IMR-90 (cell line): ENCODE results near the gene ARID4A. TPM values are rescaled to one million over a fixed set of nuclear protein-coding genes. Genes with fewer than 3 reads are reported as not detected.

Experiments used
- ATAC-seq: fragments of 200-7000 bp; cut with Tn5 transposase; 2 replicates; pipeline ENCODE4 v1.9.1; 2020; ENCODE audit warnings: low read depth, mild to moderate bottlenecking, moderate library complexity
- BruUV-seq: library from RNA; stranded (reverse); fragments of 400-500 nt; replicated peaks from 2 replicates; lab custom pipeline; 2021; lab: Mats Ljungman, UMichigan
- CTCF ChIA-PET: fragments of 300-600 bp; formaldehyde crosslinking; extraction: SDS; loops from one replicate; lab custom pipeline; 2021; ENCODE audit warnings: antibody characterized with exemption; lab: Yijun Ruan, JAX
- POLR2A ChIA-PET: fragments of 300-600 bp; sonication (Branson Sonifier 250); formaldehyde crosslinking; loops from one replicate; lab custom pipeline; 2022; ENCODE audit warnings: antibody characterized with exemption; ENCODE audit not compliant: unreplicated experiment; lab: Charles Lee
- DNase-seq: peaks from one replicate; pipeline ENCODE4 v3.0.0; 2013
- H2AFZ ChIP-seq: replicated peaks from 2 replicates; pipeline ENCODE3; 2013; ENCODE audit warnings: low read length, mild to moderate bottlenecking; ENCODE audit not compliant: poor library complexity
- H2AK5ac ChIP-seq: 2 replicates; pipeline ENCODE4 v1.6.1; 2013; ENCODE audit warnings: low read depth, low read length, inconsistent platforms
- H2AK9ac ChIP-seq: replicated peaks from 2 replicates; pipeline ENCODE3; 2013; ENCODE audit warnings: mild to moderate bottlenecking, low read depth, low read length, moderate library complexity; ENCODE audit not compliant: poor library complexity
- H2BK120ac ChIP-seq: 2 replicates; pipeline ENCODE4 v1.6.1; 2013; ENCODE audit warnings: low read depth, low read length, inconsistent platforms
- H2BK15ac ChIP-seq: 3 replicates; pipeline ENCODE4 v1.6.1; 2013; ENCODE audit warnings: low read depth, low read length, inconsistent platforms
- H2BK20ac ChIP-seq: 2 replicates; pipeline ENCODE4 v1.6.1; 2013; ENCODE audit warnings: low read depth, mild to moderate bottlenecking, inconsistent platforms, low read length, moderate library complexity
- H2BK5ac ChIP-seq: 2 replicates; pipeline ENCODE4 v1.6.1; 2013; ENCODE audit warnings: mild to moderate bottlenecking, low read depth, low read length, inconsistent platforms; ENCODE audit not compliant: poor library complexity, severe bottlenecking
- H3K14ac ChIP-seq: replicated peaks from 2 replicates; pipeline ENCODE4 v1.6.1; 2013; ENCODE audit warnings: low read depth, low read length, inconsistent platforms
- H3K18ac ChIP-seq: 2 replicates; pipeline ENCODE4 v1.6.1; 2013; ENCODE audit warnings: low read depth, low read length, control low read depth
- H3K23ac ChIP-seq: 2 replicates; pipeline ENCODE4 v1.6.1; 2013; ENCODE audit warnings: low read depth, low read length, inconsistent platforms
- H3K27ac ChIP-seq: 2 replicates; pipeline ENCODE4 v1.5.1; 2013; ENCODE audit warnings: mild to moderate bottlenecking, control low read depth, low read length; ENCODE audit not compliant: insufficient read depth
- H3K27me3 ChIP-seq: 2 replicates; pipeline ENCODE4 v1.6.1; 2013; ENCODE audit warnings: low read length; ENCODE audit not compliant: control insufficient read depth, insufficient read depth
- H3K36me3 ChIP-seq: 2 replicates; pipeline ENCODE4 v1.6.1; 2013; ENCODE audit warnings: low read length, mixed read lengths; ENCODE audit not compliant: control insufficient read depth, insufficient read depth
- H3K4ac ChIP-seq: 2 replicates; pipeline ENCODE4 v1.6.1; 2013; ENCODE audit warnings: low read depth, low read length, inconsistent platforms
- H3K4me1 ChIP-seq: 2 replicates; pipeline ENCODE4 v1.6.1; 2013; ENCODE audit warnings: low read length, mixed read lengths; ENCODE audit not compliant: control insufficient read depth, insufficient read depth
- H3K4me2 ChIP-seq: 2 replicates; pipeline ENCODE4 v1.6.1; 2013; ENCODE audit warnings: low read depth, mild to moderate bottlenecking, control low read depth, low read length, moderate library complexity
- H3K4me3 ChIP-seq: 2 replicates; pipeline ENCODE4 v1.5.1; 2013; ENCODE audit warnings: low read depth, mild to moderate bottlenecking, control low read depth, low read length, moderate library complexity; ENCODE audit not compliant: insufficient read depth
- H3K56ac ChIP-seq: 2 replicates; pipeline ENCODE4 v1.6.1; 2013; ENCODE audit warnings: low read length, inconsistent platforms; ENCODE audit not compliant: insufficient read depth; ENCODE audit errors: extremely low read depth
- H3K79me1 ChIP-seq, 2 experiments: 2 replicates each; pipeline ENCODE4 v1.6.1; 2013; ENCODE audit warnings: low read length in 2 of 2, inconsistent platforms in 1 of 2, low read depth in 1 of 2
- H3K9ac ChIP-seq: 2 replicates; pipeline ENCODE4 v1.6.1; 2013; ENCODE audit warnings: low read depth, low read length, control low read depth
- H3K9me1 ChIP-seq: 2 replicates; pipeline ENCODE4 v1.6.1; 2013; ENCODE audit warnings: low read length, inconsistent platforms; ENCODE audit not compliant: insufficient read depth
- H3K9me3 ChIP-seq: 2 replicates; pipeline ENCODE4 v1.6.1; 2013; ENCODE audit warnings: low read length; ENCODE audit not compliant: control insufficient read depth, insufficient read depth
- H4K20me1 ChIP-seq: 2 replicates; pipeline ENCODE4 v1.6.1; 2013; ENCODE audit warnings: low read length, inconsistent platforms; ENCODE audit not compliant: insufficient read depth
- H4K5ac ChIP-seq: 2 replicates; pipeline ENCODE4 v1.6.1; 2013; ENCODE audit warnings: mild to moderate bottlenecking, low read depth, low read length, control low read depth
- H4K8ac ChIP-seq, 2 experiments: 2 replicates each; pipeline ENCODE4 v1.6.1; 2013; ENCODE audit warnings: low read depth in 2 of 2, low read length in 2 of 2, control low read depth in 1 of 2, inconsistent platforms in 1 of 2
- H4K91ac ChIP-seq: 2 replicates; pipeline ENCODE4 v1.6.1; 2013; ENCODE audit warnings: low read depth, low read length, inconsistent platforms; ENCODE audit not compliant: insufficient read depth
- BHLHE40 ChIP-seq: fragments of 150-350 bp; IDR thresholded peaks from 2 replicates; pipeline ENCODE4 v1.6.1; 2016; ENCODE audit warnings: mild to moderate bottlenecking, low read depth, low read length
- CEBPB ChIP-seq: IDR thresholded peaks from 2 replicates; pipeline ENCODE4 v1.6.1; 2012; ENCODE audit warnings: low read depth, low read length, improper control_type of control experiment
- CHD1 ChIP-seq: IDR thresholded peaks from 2 replicates; pipeline ENCODE4 v1.6.1; 2012; ENCODE audit warnings: low read depth, low read length, improper control_type of control experiment
- FOS ChIP-seq: fragments of 150-350 bp; IDR thresholded peaks from 2 replicates; pipeline ENCODE4 v1.6.1; 2016; ENCODE audit warnings: low read depth, low read length
- MAFK ChIP-seq: IDR thresholded peaks from 2 replicates; pipeline ENCODE4 v1.6.1; 2012; ENCODE audit warnings: low read depth, low read length, improper control_type of control experiment
- MAZ ChIP-seq: IDR thresholded peaks from 2 replicates; pipeline ENCODE4 v1.6.1; 2012; ENCODE audit warnings: low read depth, mild to moderate bottlenecking, low read length, improper control_type of control experiment, moderate library complexity, borderline replicate concordance
- MXI1 ChIP-seq: IDR thresholded peaks from 2 replicates; pipeline ENCODE4 v1.6.1; 2012; ENCODE audit warnings: low read depth, mild to moderate bottlenecking, low read length, moderate library complexity, borderline replicate concordance
- POLR2A ChIP-seq: IDR thresholded peaks from 2 replicates; pipeline ENCODE4 v1.6.1; 2012; ENCODE audit warnings: mild to moderate bottlenecking, low read depth, low read length
- RCOR1 ChIP-seq: IDR thresholded peaks from 2 replicates; pipeline ENCODE4 v1.6.1; 2012; ENCODE audit warnings: mild to moderate bottlenecking, low read length, improper control_type of control experiment; ENCODE audit not compliant: insufficient replicate concordance
- RFX5 ChIP-seq: IDR thresholded peaks from 2 replicates; pipeline ENCODE4 v1.8.0; 2012; ENCODE audit warnings: low read depth, mild to moderate bottlenecking, low read length, moderate library complexity
- SMC3 ChIP-seq: fragments of 150-350 bp; IDR thresholded peaks from 2 replicates; pipeline ENCODE4 v1.6.1; 2016; ENCODE audit warnings: low read depth, mild to moderate bottlenecking, antibody characterized with exemption, low read length, moderate library complexity
- WGBS, 2 experiments: methylation state at CpG; one replicate each; pipeline versions ENCODE4 v1.1.5 to v1.1.7; 2013; ENCODE audit warnings: missing lambda C conversion rate in 2 of 2; ENCODE audit not compliant: insufficient read length in 1 of 2; ENCODE audit errors: extremely low coverage in 2 of 2; 5-methylcytosine and 5-hydroxymethylcytosine counted together
- dilution Hi-C: fragments of 300-500 bp; cut with HindIII; formaldehyde crosslinking; loops from one replicate; pipeline ENCODE4 v1.14.3; 2018; ENCODE audit warnings: low sequenced_read_pairs; ENCODE audit not compliant: unreplicated experiment
- in situ Hi-C: fragments of 300-500 bp; cut with MboI; formaldehyde crosslinking; loops from 3 replicates; pipeline ENCODE4 v1.14.3; 2019; ENCODE audit warnings: low sequenced_read_pairs, inconsistent platforms, mixed read lengths
- intact Hi-C: fragments of 100-400 bp; cut with micrococcal nuclease; formaldehyde crosslinking; loops from 2 replicates; pipeline ENCODE4 v1.10.0; 2022
- polyA plus RNA-seq, 3 experiments: library from polyadenylated mRNA; depleted of rRNA; stranded (reverse); fragments of >200 nt; gene quantifications; 2 replicates each; pipeline ENCODE4 v1.2.3, GENCODE V29; 2012; ENCODE audit warnings: low replicate concordance in 1 of 3
- total RNA-seq: library from RNA; depleted of rRNA; stranded (reverse); fragments of >200 nt; gene quantifications from 2 replicates; pipeline ENCODE4 v1.2.3, GENCODE V29; 2012
- TF ChIP-seq, protein P1 (sequence below): fragments of 150-350 bp; IDR thresholded peaks from 2 replicates; pipeline ENCODE4 v1.6.1; 2017; ENCODE audit warnings: mild to moderate bottlenecking, antibody characterized with exemption, low read length, low read depth
- TF ChIP-seq, protein P2 (sequence below): conservative IDR thresholded peaks from 2 replicates; pipeline ENCODE4 v1.5.1; 2012; ENCODE audit warnings: mild to moderate bottlenecking, low read depth, low read length, improper control_type of control experiment

ARID4A gene
- total and polyA plus RNA-seq, 2 of the 4 experiments (the other 2 are of a cell fraction) = 3.3 to 3.8 TPM

DNA sequence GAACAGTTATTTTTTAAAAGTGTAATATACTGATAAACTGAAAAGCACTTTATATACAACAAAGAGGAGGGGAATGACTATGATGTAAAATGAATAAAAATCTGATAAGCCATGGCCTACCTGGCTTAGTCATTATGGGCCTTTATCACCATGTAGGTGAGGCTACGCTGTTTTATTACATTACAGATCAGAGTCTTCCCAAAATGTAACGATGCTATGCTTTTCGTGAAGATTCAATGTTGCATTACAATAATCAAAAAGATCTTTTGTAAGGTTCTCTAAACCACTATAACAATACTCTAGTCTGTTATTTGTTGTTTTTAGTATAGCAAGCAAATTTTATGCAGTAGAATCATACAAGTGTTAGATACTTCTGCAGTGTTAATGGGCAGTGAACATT, 34.2 kb downstream of the ARID4A start:
- H3K4me2 ChIP-seq = no peak overlapping the region
- in situ Hi-C loops (no loop called here), intact Hi-C loops (no loop called here), dilution Hi-C loops (no loop called here)
- H3K79me1 ChIP-seq = peaks cover 0 to 14% of the 10 kb centered on the region in 2 experiments; a peak in 3 of 4 replicates
- H3K4ac ChIP-seq = no peak overlapping the region
- ATAC-seq = no peak
- no peak overlapping the region for H2BK20ac ChIP-seq
- no peak for DNase-seq
- H3K9me3 ChIP-seq = no peaks in the 10 kb centered on the region
- H4K20me1 ChIP-seq = no peaks in the 10 kb centered on the region
- no peak overlapping the region for H4K5ac ChIP-seq
- TF ChIP-seq FOS (no peak), MXI1 (no peak), MAZ (no peak), BHLHE40 (no peak), MAFK (no peak), POLR2A (no peak), RFX5 (no peak), CHD1 (no peak), SMC3 (no peak), RCOR1 (no peak), CEBPB (no peak)
- TF ChIP-seq, protein P1, sequence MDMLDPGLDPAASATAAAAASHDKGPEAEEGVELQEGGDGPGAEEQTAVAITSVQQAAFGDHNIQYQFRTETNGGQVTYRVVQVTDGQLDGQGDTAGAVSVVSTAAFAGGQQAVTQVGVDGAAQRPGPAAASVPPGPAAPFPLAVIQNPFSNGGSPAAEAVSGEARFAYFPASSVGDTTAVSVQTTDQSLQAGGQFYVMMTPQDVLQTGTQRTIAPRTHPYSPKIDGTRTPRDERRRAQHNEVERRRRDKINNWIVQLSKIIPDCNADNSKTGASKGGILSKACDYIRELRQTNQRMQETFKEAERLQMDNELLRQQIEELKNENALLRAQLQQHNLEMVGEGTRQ = no peak
- TF ChIP-seq, protein P2, sequence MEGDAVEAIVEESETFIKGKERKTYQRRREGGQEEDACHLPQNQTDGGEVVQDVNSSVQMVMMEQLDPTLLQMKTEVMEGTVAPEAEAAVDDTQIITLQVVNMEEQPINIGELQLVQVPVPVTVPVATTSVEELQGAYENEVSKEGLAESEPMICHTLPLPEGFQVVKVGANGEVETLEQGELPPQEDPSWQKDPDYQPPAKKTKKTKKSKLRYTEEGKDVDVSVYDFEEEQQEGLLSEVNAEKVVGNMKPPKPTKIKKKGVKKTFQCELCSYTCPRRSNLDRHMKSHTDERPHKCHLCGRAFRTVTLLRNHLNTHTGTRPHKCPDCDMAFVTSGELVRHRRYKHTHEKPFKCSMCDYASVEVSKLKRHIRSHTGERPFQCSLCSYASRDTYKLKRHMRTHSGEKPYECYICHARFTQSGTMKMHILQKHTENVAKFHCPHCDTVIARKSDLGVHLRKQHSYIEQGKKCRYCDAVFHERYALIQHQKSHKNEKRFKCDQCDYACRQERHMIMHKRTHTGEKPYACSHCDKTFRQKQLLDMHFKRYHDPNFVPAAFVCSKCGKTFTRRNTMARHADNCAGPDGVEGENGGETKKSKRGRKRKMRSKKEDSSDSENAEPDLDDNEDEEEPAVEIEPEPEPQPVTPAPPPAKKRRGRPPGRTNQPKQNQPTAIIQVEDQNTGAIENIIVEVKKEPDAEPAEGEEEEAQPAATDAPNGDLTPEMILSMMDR = no peak
- no peak overlapping the region for H2AFZ ChIP-seq
- no CpG with 5 or more reads among the region's 3 CpGs for WGBS, 2 experiments
- BruUV-seq = no TSS peak
- H2AK5ac ChIP-seq = no peak overlapping the region
- no peak overlapping the region for H3K56ac ChIP-seq
- H3K23ac ChIP-seq = no peak overlapping the region
- no peak overlapping the region for H3K9ac ChIP-seq
- H3K18ac ChIP-seq = no peak overlapping the region
- H3K14ac ChIP-seq = no peak overlapping the region
- ChIA-PET POLR2A (no interaction called here), CTCF (no interaction called here)
- H3K4me3 ChIP-seq = no peak overlapping the region
- peaks cover 9% of the 10 kb centered on the region for H3K36me3 ChIP-seq
- H2BK5ac ChIP-seq = no peak overlapping the region
- H4K8ac ChIP-seq = no peak overlapping the region
- H2BK15ac ChIP-seq = no peak overlapping the region
- no peak overlapping the region for H2BK120ac ChIP-seq
- H2AK9ac ChIP-seq = no peak overlapping the region
- no peaks in the 10 kb centered on the region for H3K4me1 ChIP-seq
- H4K91ac ChIP-seq = no peak overlapping the region
- no peaks in the 10 kb centered on the region for H3K9me1 ChIP-seq
- no peaks in the 10 kb centered on the region for H3K27me3 ChIP-seq
- H3K27ac ChIP-seq = no peak overlapping the region
